HepG2 (cell line): ENCODE data around the gene NUTF2. TPM values are rescaled to one million over a fixed set of nuclear protein-coding genes. Genes with fewer than 3 reads are reported as not detected.

Experiments used
- ATF2 ChIP-seq: sonication (generic); formaldehyde crosslinking; IDR thresholded peaks from 2 replicates; pipeline ENCODE4 v1.4.0; 2020; ENCODE audit warnings: missing genetic modification reagents
- CSRNP2 ChIP-seq: sonication (generic); formaldehyde crosslinking; conservative IDR thresholded peaks from 2 replicates; pipeline ENCODE4 v1.8.0; 2022; ENCODE audit warnings: low read depth, missing genetic modification reagents
- ERF ChIP-seq: IDR thresholded peaks from 2 replicates; pipeline ENCODE4 v1.6.1; 2018; ENCODE audit warnings: missing biosample characterization, missing genetic modification reagents
- FOXO4 ChIP-seq: sonication (generic); formaldehyde crosslinking; conservative IDR thresholded peaks from 2 replicates; pipeline ENCODE4 v1.8.1; 2023; ENCODE audit warnings: missing genetic modification reagents
- GLMP ChIP-seq: sonication (generic); formaldehyde crosslinking; IDR thresholded peaks from 2 replicates; pipeline ENCODE4 v1.9.0; 2021; ENCODE audit warnings: missing genetic modification reagents, mild to moderate bottlenecking, borderline replicate concordance
- HMGXB3 ChIP-seq: sonication (generic); formaldehyde crosslinking; IDR thresholded peaks from 2 replicates; pipeline ENCODE4 v1.4.0; 2020; ENCODE audit warnings: missing genetic modification reagents, borderline replicate concordance
- NCOA2 ChIP-seq: sonication (generic); formaldehyde crosslinking; IDR thresholded peaks from 2 replicates; pipeline ENCODE4 v1.8.0; 2022; ENCODE audit warnings: inconsistent platforms
- USF2 ChIP-seq, 2 experiments: sonication (generic) in 1 of 2; formaldehyde crosslinking in 1 of 2; IDR thresholded peaks; 2 replicates each; pipeline versions ENCODE4 v1.5.1 to v1.6.1; 2011 to 2020; ENCODE audit warnings: borderline replicate concordance in 1 of 2, low read depth in 1 of 2, low read length in 1 of 2, mild to moderate bottlenecking in 1 of 2, missing genetic modification reagents in 1 of 2, moderate library complexity in 1 of 2
- ZBTB21 ChIP-seq: sonication (generic); formaldehyde crosslinking; IDR thresholded peaks from 2 replicates; pipeline ENCODE4 v1.4.0; 2020; ENCODE audit warnings: missing genetic modification reagents
- ZFP41 ChIP-seq: sonication (generic); formaldehyde crosslinking; IDR thresholded peaks from 2 replicates; pipeline ENCODE4 v1.4.0; 2020; ENCODE audit warnings: mild to moderate bottlenecking, missing genetic modification reagents, borderline replicate concordance
- ZNF101 ChIP-seq: sonication (generic); formaldehyde crosslinking; IDR thresholded peaks from 2 replicates; pipeline ENCODE4 v1.4.0; 2020; ENCODE audit warnings: mild to moderate bottlenecking, low read depth, missing genetic modification reagents, borderline replicate concordance
- ZNF337 ChIP-seq: sonication (generic); formaldehyde crosslinking; IDR thresholded peaks from 2 replicates; pipeline ENCODE4 v1.5.1; 2020; ENCODE audit warnings: missing genetic modification reagents, low read depth, mild to moderate bottlenecking, borderline replicate concordance
- ZNF652 ChIP-seq: IDR thresholded peaks from 2 replicates; pipeline ENCODE4 v1.6.1; 2016; ENCODE audit warnings: low read depth, borderline replicate concordance
- ZNF660 ChIP-seq: sonication (generic); formaldehyde crosslinking; IDR thresholded peaks from 2 replicates; pipeline ENCODE4 v1.5.1; 2020; ENCODE audit warnings: mild to moderate bottlenecking, low read depth, missing genetic modification reagents, borderline replicate concordance
- polyA plus RNA-seq, 8 experiments: library from polyadenylated mRNA; depleted of rRNA in 3 of 8; stranded (reverse) in 7 of 8; unstranded in 1 of 8; fragments of >200 nt; fragmentation: Illumina TruSeq in 4 of 8; extraction: Trizol in 4 of 8; gene quantifications; 2 replicates each; pipeline versions ENCODE4 v1.2.1 to v1.2.3, GENCODE V29; 2011 to 2016; ENCODE audit warnings: low read depth in 4 of 8, missing spikeins in 1 of 8, mixed read lengths in 1 of 8; ENCODE audit not compliant: insufficient read depth in 1 of 8
- total RNA-seq, 5 experiments: library from RNA; depleted of rRNA; stranded (reverse); fragments of >200 nt; fragmentation: Illumina TruSeq; extraction: Trizol; gene quantifications; 2 replicates each; pipeline ENCODE4 v1.2.3, GENCODE V29; 2016; ENCODE audit warnings: low read depth in 1 of 5

The NUTF2 gene
- total and polyA plus RNA-seq, 2 of the 13 experiments (the other 11 are each of a cell fraction or from before 2014, with no cell fraction given): 168 to 214 TPM

- TF ChIP-seq HMGXB3 (CRISPR knock-in tag) (no peak), GLMP (no peak), ZBTB21 (CRISPR knock-in tag) (no peak), ERF (CRISPR knock-in tag) (peak; percentile 87; the same call in 1 of the 2 replicates), ZFP41 (peak; percentile 91), ZNF101 (CRISPR knock-in tag) (no peak), ATF2 (CRISPR knock-in tag) (peak; percentile 76), ZNF660 (CRISPR knock-in tag) (no peak), USF2 (IDR thresholded peaks at IDR 0.05; ENCODE audit: low read depth, low read length) (no peak), USF2 (CRISPR knock-in tag; IDR thresholded peaks at IDR 0.05; ENCODE audit: borderline replicate concordance) (no peak), NCOA2 (CRISPR knock-in tag) (peak; percentile 48), FOXO4 (CRISPR knock-in tag) (no peak), ZNF337 (peak; percentile 89; the same call in 1 of the 2 replicates), CSRNP2 (CRISPR knock-in tag) (no peak), ZNF652 (CRISPR knock-in tag) (no peak)
These were observed 13.1 kb upstream of the NUTF2 start (continued) for GRCh38 chr16:67833415-67834241.
